H9 (cell line): ENCODE measurements around the gene MED27. TPM values are rescaled to one million over a fixed set of nuclear protein-coding genes. Genes with fewer than 3 reads are reported as not detected.

Experiments used
- DNase-seq: peaks from one replicate; pipeline ENCODE4 v3.0.0-alpha.2; 2017
- H2AFZ ChIP-seq: one replicate; pipeline ENCODE4 v1.6.1; 2013; ENCODE audit warnings: mild to moderate bottlenecking, low read length, control low read depth, moderate library complexity
- H2AK5ac ChIP-seq: 2 replicates; pipeline ENCODE4 v1.6.1; 2013; ENCODE audit warnings: low read length, control low read depth, mixed read lengths; ENCODE audit not compliant: insufficient read length
- H2BK120ac ChIP-seq: one replicate; pipeline ENCODE4 v1.6.1; 2013; ENCODE audit warnings: low read depth, mild to moderate bottlenecking, low read length, control low read depth, inconsistent platforms; ENCODE audit not compliant: poor library complexity, severe bottlenecking
- H2BK12ac ChIP-seq: 2 replicates; pipeline ENCODE4 v1.6.1; 2013; ENCODE audit warnings: low read length, control low read depth, mixed read lengths, low read depth; ENCODE audit not compliant: insufficient read length
- H2BK15ac ChIP-seq: 2 replicates; pipeline ENCODE4 v1.6.1; 2013; ENCODE audit warnings: low read depth, low read length, control low read depth
- H2BK20ac ChIP-seq: one replicate; pipeline ENCODE4 v1.6.1; 2013; ENCODE audit warnings: low read depth, mild to moderate bottlenecking, low read length, control low read depth, inconsistent platforms; ENCODE audit not compliant: poor library complexity, severe bottlenecking
- H2BK5ac ChIP-seq: 2 replicates; pipeline ENCODE4 v1.6.1; 2013; ENCODE audit warnings: low read length, control low read depth, mixed read lengths; ENCODE audit not compliant: insufficient read length
- H3K14ac ChIP-seq: 2 replicates; pipeline ENCODE4 v1.6.1; 2013; ENCODE audit warnings: low read length, control low read depth; ENCODE audit not compliant: insufficient read depth
- H3K18ac ChIP-seq: 2 replicates; pipeline ENCODE4 v1.6.1; 2013; ENCODE audit warnings: low read depth, mild to moderate bottlenecking, mixed read lengths, low read length, control low read depth; ENCODE audit not compliant: insufficient read length
- H3K23ac ChIP-seq: 2 replicates; pipeline ENCODE4 v1.6.1; 2013; ENCODE audit warnings: low read length, control low read depth, mixed read lengths, low read depth; ENCODE audit not compliant: insufficient read length
- H3K23me2 ChIP-seq: 2 replicates; pipeline ENCODE4 v1.6.1; 2013; ENCODE audit warnings: low read depth, mild to moderate bottlenecking, mixed read lengths, low read length, control low read depth; ENCODE audit not compliant: insufficient read length, poor library complexity, severe bottlenecking
- H3K27ac ChIP-seq: 2 replicates; pipeline ENCODE4 v1.5.1; 2013; ENCODE audit warnings: low read length, control low read depth, mixed read lengths, low read depth; ENCODE audit not compliant: insufficient read length
- H3K27me3 ChIP-seq: 2 replicates; pipeline ENCODE4 v1.6.1; 2013; ENCODE audit warnings: low read length, control low read depth, inconsistent platforms; ENCODE audit not compliant: insufficient read depth
- H3K4ac ChIP-seq: 2 replicates; pipeline ENCODE4 v1.6.1; 2013; ENCODE audit warnings: low read depth, mild to moderate bottlenecking, control low read depth, inconsistent platforms, low read length, moderate library complexity
- H3K4me1 ChIP-seq: 2 replicates; pipeline ENCODE4 v1.6.1; 2013; ENCODE audit warnings: low read length, control low read depth, inconsistent platforms; ENCODE audit not compliant: insufficient read depth
- H3K4me2 ChIP-seq: 2 replicates; pipeline ENCODE4 v1.6.1; 2013; ENCODE audit warnings: low read length, control low read depth, mixed read lengths; ENCODE audit not compliant: insufficient read length, insufficient read depth
- H3K56ac ChIP-seq: 2 replicates; pipeline ENCODE4 v1.6.1; 2013; ENCODE audit warnings: low read depth, mild to moderate bottlenecking, mixed read lengths, low read length, control low read depth; ENCODE audit not compliant: insufficient read length
- H3K79me1 ChIP-seq: 2 replicates; pipeline ENCODE4 v1.6.1; 2013; ENCODE audit warnings: low read depth, mild to moderate bottlenecking, moderate library complexity, low read length, control low read depth, inconsistent platforms; ENCODE audit not compliant: insufficient read depth, poor library complexity, severe bottlenecking
- H3K79me2 ChIP-seq: 2 replicates; pipeline ENCODE4 v1.6.1; 2013; ENCODE audit warnings: low read length, control low read depth, inconsistent platforms; ENCODE audit not compliant: insufficient read depth
- H3K9ac ChIP-seq: 2 replicates; pipeline ENCODE4 v1.6.1; 2013; ENCODE audit warnings: low read length, control low read depth, mixed read lengths; ENCODE audit not compliant: insufficient read length; ENCODE audit errors: extremely low read depth
- H3K9me3 ChIP-seq: one replicate; pipeline ENCODE4 v1.6.1; 2013; ENCODE audit warnings: low read depth, low read length, inconsistent platforms; ENCODE audit not compliant: control insufficient read depth
- H3T11ph ChIP-seq: one replicate; pipeline ENCODE4 v1.6.1; 2013; ENCODE audit warnings: mild to moderate bottlenecking, low read length, control low read depth, inconsistent platforms
- H4K20me1 ChIP-seq: one replicate; pipeline ENCODE4 v1.6.1; 2013; ENCODE audit not compliant: control insufficient read depth, insufficient read length, insufficient read depth
- H4K5ac ChIP-seq: 2 replicates; pipeline ENCODE4 v1.6.1; 2013; ENCODE audit warnings: low read depth, mild to moderate bottlenecking, mixed read lengths, low read length, control low read depth; ENCODE audit not compliant: insufficient read length
- H4K8ac ChIP-seq: replicated peaks from 2 replicates; pipeline ENCODE4 v1.6.1; 2013; ENCODE audit warnings: low read length, control low read depth, mixed read lengths, low read depth; ENCODE audit not compliant: insufficient read length
- H4K91ac ChIP-seq: 2 replicates; pipeline ENCODE4 v1.6.1; 2013; ENCODE audit warnings: low read depth, mild to moderate bottlenecking, moderate library complexity, mixed read lengths, low read length, control low read depth; ENCODE audit not compliant: insufficient read length
- H3K27ac Mint-ChIP-seq, 3 experiments: 2 replicates in 2 of 3; 3 replicates in 1 of 3; pipeline ENCODE4 v1.8.0; 2020 to 2021; ENCODE audit warnings: mixed read lengths in 3 of 3, mild to moderate bottlenecking in 1 of 3, moderate library complexity in 1 of 3
- H3K27me3 Mint-ChIP-seq: 2 replicates; pipeline ENCODE4 v1.8.0; 2021; ENCODE audit warnings: low read depth, mild to moderate bottlenecking, moderate library complexity, mixed read lengths
- H3K36me3 Mint-ChIP-seq, 3 experiments: 2 replicates in 2 of 3; 3 replicates in 1 of 3; pipeline ENCODE4 v1.8.0; 2020 to 2021; ENCODE audit warnings: low read depth in 3 of 3, mixed read lengths in 3 of 3; ENCODE audit not compliant: insufficient read depth in 1 of 3
- H3K4me1 Mint-ChIP-seq, 2 experiments: 2 replicates each; pipeline ENCODE4 v1.8.0; 2020; ENCODE audit warnings: mixed read lengths in 2 of 2
- H3K4me3 Mint-ChIP-seq, 2 experiments: 2 replicates in 1 of 2; 3 replicates in 1 of 2; pipeline ENCODE4 v1.8.0; 2020 to 2021; ENCODE audit warnings: mild to moderate bottlenecking in 2 of 2, mixed read lengths in 2 of 2, moderate library complexity in 1 of 2
- H3K9me3 Mint-ChIP-seq, 2 experiments: 2 replicates in 1 of 2; 3 replicates in 1 of 2; pipeline ENCODE4 v1.8.0; 2020; ENCODE audit warnings: mild to moderate bottlenecking in 2 of 2, mixed read lengths in 2 of 2, moderate library complexity in 1 of 2
- CTCF ChIP-seq: fragments of 200-600 bp; sonication (generic); conservative IDR thresholded peaks from 3 replicates; pipeline ENCODE4 v1.8.0; 2021; ENCODE audit warnings: antibody characterized with exemption, mild to moderate bottlenecking
- WGBS: extraction: QIAGEN DNeasy Blood & Tissue Kit; methylation state at CpG from one replicate; pipeline ENCODE4 v1.1.7; 2013; ENCODE audit warnings: missing lambda C conversion rate, low lambda C conversion rate, mixed read lengths; ENCODE audit not compliant: insufficient read length; ENCODE audit errors: extremely low coverage; 5-methylcytosine and 5-hydroxymethylcytosine counted together
- total RNA-seq: library from RNA; stranded (reverse); gene quantifications from 2 replicates; pipeline ENCODE4 v1.2.1, GENCODE V29; 2021

The MED27 gene
- total RNA-seq, 1 experiment from 2014 or later, result 33.5 TPM

DNA sequence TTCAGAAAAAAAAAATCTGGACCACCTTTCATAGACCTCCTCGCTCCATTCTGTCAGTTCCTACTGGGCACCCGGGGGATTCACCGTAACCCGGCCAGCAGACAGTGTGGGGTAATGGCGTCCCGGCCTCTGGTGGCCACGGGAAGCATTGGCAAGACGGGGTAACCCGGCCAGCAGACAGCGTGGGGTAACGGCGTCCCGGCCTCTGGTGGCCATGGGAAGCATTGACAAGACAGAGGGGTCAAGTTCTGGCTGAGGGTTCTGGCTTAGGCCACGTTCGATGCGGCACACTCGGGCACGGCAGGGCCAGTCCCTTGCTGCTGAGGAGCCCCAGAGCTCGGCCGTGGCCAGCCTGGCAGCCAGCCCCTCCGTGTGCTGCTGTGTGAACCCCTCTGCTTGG, 223.6 kb downstream of the MED27 start:
- Mint-ChIP-seq H3K27ac (no peak overlapping the region), H3K36me3 (peaks cover 0 to 10% (median 4%) of the 10 kb centered on the region in 3 experiments; a peak in 4 of 7 replicates), H3K27me3 (peaks cover 2% of the 10 kb centered on the region; the same call in 1 of the 2 replicates), H3K9me3 (no peaks in the 10 kb centered on the region), H3K4me3 (no peak overlapping the region), H3K4me1 (peaks cover 17 to 25% of the 10 kb centered on the region in 2 experiments)
- no peak overlapping the region for H2BK20ac ChIP-seq
- TF ChIP-seq CTCF, result peak; percentile 78
- H2AFZ ChIP-seq, result no peak overlapping the region
- no peak overlapping the region for H3K56ac ChIP-seq
- peaks cover 3% of the 10 kb centered on the region; the same call in 1 of the 2 replicates for H3K4me1 ChIP-seq
- H3K79me1 ChIP-seq, result no peaks in the 10 kb centered on the region
- H3K23me2 ChIP-seq, result peaks cover 4% of the 10 kb centered on the region
- no peaks in the 10 kb centered on the region for H3K9me3 ChIP-seq
- no peak overlapping the region for H3T11ph ChIP-seq
- no peak overlapping the region for H3K9ac ChIP-seq
- H2BK5ac ChIP-seq, result no peak overlapping the region
- no peak overlapping the region for H2AK5ac ChIP-seq
- WGBS, result no CpG with 5 or more reads among the region's 21 CpGs
- H3K27ac ChIP-seq, result no peak overlapping the region
- no peaks in the 10 kb centered on the region for H3K79me2 ChIP-seq
- no peak overlapping the region; the same call in 1 of the 2 replicates for H3K14ac ChIP-seq
- H4K5ac ChIP-seq, result no peak overlapping the region
- H2BK12ac ChIP-seq, result no peak overlapping the region
- H2BK15ac ChIP-seq, result no peak overlapping the region
- H4K91ac ChIP-seq, result no peak overlapping the region
- no peaks in the 10 kb centered on the region for H3K27me3 ChIP-seq
- no peaks in the 10 kb centered on the region for H4K20me1 ChIP-seq
- no peak overlapping the region for H3K4ac ChIP-seq
- peak; percentile 88 for DNase-seq
- H4K8ac ChIP-seq, result no peak overlapping the region
- H3K23ac ChIP-seq, result no peak overlapping the region
- no peak overlapping the region for H3K18ac ChIP-seq
- no peak overlapping the region for H3K4me2 ChIP-seq
- no peak overlapping the region for H2BK120ac ChIP-seq
